ENCODE data around the gene TTC13. TPM values are rescaled to one million over a fixed set of nuclear protein-coding genes. Genes with fewer than 3 reads are reported as not detected.

TTC13 gene
- total RNA-seq, 2 experiments from 2014 or later: 13.4 to 15.5 TPM

DNA sequence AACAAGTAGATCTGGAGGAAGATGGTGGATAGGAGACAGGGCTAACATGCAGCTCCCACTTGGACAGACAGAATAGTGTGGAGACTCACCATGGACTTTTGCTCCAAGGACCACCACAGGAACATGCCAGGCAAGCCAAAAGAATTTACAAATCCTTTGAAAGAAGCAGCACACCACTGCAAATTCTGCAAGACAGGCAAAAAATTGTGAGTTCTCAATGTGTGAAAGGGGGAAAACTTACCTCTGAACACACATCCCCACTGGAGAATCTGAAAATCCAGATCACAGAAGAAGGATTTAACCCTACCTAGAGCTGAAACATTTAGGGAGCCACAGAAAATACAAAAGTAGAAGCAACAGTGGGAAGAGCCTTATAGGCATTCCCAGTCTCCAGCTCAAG lies 23.2 kb upstream of the TTC13 start:
- ChIA-PET POLR2A (interaction anchor here (1.0 kb wide), 1 partner anchor 14 kb away, joined by 3 read pairs; no protein-coding TSS in a partner anchor), CTCF (interaction anchor here (0.8 to 1.1 kb wide), 2 partner anchors 11 to 90 kb away, joined by 3 to 4 read pairs; no protein-coding TSS in a partner anchor)
- TF ChIP-seq, protein P1, sequence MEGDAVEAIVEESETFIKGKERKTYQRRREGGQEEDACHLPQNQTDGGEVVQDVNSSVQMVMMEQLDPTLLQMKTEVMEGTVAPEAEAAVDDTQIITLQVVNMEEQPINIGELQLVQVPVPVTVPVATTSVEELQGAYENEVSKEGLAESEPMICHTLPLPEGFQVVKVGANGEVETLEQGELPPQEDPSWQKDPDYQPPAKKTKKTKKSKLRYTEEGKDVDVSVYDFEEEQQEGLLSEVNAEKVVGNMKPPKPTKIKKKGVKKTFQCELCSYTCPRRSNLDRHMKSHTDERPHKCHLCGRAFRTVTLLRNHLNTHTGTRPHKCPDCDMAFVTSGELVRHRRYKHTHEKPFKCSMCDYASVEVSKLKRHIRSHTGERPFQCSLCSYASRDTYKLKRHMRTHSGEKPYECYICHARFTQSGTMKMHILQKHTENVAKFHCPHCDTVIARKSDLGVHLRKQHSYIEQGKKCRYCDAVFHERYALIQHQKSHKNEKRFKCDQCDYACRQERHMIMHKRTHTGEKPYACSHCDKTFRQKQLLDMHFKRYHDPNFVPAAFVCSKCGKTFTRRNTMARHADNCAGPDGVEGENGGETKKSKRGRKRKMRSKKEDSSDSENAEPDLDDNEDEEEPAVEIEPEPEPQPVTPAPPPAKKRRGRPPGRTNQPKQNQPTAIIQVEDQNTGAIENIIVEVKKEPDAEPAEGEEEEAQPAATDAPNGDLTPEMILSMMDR (IDR thresholded peaks at IDR 0.05): no peak
- Mint-ChIP-seq H3K27me3 (no peaks in the 10 kb centered on the region), H3K9me3 (peaks cover 30% of the 10 kb centered on the region), H3K4me1 (ENCODE audit: low read depth) (no peaks in the 10 kb centered on the region), H3K36me3 (ENCODE audit: low read depth) (peaks cover 44% of the 10 kb centered on the region), H3K27ac (no peak overlapping the region), H3K4me3 (no peak overlapping the region)
- ATAC-seq: no peak
- intact Hi-C loops (cut with micrococcal nuclease): no loop called here
- DNase-seq: no peak

DNA sequence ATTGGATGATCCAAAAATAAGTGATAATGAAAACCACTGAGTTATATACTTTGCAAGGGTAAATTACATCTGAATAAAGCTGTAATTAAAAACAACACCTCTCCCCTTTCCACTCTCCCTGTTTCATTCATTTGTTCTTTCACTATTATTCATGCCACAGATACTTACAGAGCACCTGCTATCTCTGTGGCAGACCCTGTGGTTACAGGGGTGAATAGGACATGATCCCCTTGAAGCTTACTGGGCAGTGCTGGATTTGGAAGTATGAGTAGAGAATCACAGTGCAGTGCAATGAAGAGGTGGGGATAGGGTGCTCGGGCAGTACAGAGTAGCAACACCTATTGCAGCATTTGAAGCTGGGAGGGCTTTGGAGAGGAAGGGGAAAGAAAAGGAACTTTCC lies 22.0 kb upstream of the TTC13 start:
- no peak for ATAC-seq
- TF ChIP-seq, protein P1 (IDR thresholded peaks at IDR 0.05): no peak
- intact Hi-C loops (cut with micrococcal nuclease): no loop called here
- no peaks in the 10 kb centered on the region for H3K4me1 Mint-ChIP-seq (ENCODE audit: low read depth)
- DNase-seq: no peak
- CTCF ChIA-PET: no interaction called here
- peaks cover 52% of the 10 kb centered on the region for H3K36me3 Mint-ChIP-seq (ENCODE audit: low read depth)
- H3K27me3 Mint-ChIP-seq: no peaks in the 10 kb centered on the region
- no peak overlapping the region for H3K4me3 Mint-ChIP-seq
- H3K9me3 Mint-ChIP-seq: peaks cover 20% of the 10 kb centered on the region
- POLR2A ChIA-PET: no interaction called here
- H3K27ac Mint-ChIP-seq: no peak overlapping the region

DNA sequence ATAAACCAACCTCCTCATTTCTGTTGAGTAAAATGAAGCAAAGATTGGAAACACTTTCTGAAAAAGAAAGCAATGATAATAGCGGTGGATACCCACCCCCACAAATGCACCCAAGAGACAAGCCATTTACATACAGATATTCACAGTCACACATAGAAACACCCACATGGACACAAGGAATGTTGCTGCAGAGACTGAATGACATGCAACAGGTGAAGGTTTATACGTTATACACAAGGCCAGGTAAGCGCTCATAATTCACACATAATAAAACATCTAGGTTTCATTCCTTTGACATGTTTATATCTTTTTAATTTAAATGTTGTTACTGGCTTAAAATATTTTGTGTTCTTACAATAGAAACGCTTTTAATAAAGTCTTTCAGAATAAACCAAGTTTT lies 21.5 kb upstream of the TTC13 start:
- ChIA-PET CTCF (no interaction called here), POLR2A (no interaction called here)
- intact Hi-C loops (cut with micrococcal nuclease): no loop called here
- ATAC-seq (no peak), DNase-seq (no peak)
- Mint-ChIP-seq H3K27ac (no peak overlapping the region), H3K36me3 (ENCODE audit: low read depth) (peaks cover 52% of the 10 kb centered on the region), H3K27me3 (no peaks in the 10 kb centered on the region), H3K4me3 (no peak overlapping the region), H3K4me1 (ENCODE audit: low read depth) (no peaks in the 10 kb centered on the region), H3K9me3 (peaks cover 17% of the 10 kb centered on the region)
- TF ChIP-seq, protein P1 (IDR thresholded peaks at IDR 0.05): no peak

DNA sequence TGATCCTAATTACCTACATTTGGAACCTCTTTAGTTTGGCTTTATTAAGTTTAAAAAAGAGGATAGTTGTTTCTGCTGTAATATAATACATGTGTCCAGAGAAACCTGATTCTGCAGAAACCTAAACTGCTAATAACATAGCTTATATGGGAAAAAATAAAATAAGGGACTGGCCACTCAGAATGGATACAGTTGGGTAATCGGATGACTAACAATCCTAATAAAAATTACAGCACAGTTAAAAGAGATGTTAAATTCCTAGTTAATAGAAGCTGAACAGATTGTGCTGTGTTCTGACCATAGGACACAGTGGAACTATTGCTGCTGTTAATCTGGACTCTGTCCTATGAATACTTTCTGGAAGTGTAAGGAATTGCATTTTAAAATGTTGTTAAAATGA lies 16.2 kb upstream of the TTC13 start:
- Mint-ChIP-seq H3K36me3 (ENCODE audit: low read depth) (peaks cover 40% of the 10 kb centered on the region), H3K9me3 (no peaks in the 10 kb centered on the region), H3K4me3 (no peak overlapping the region), H3K27ac (no peak overlapping the region), H3K4me1 (ENCODE audit: low read depth) (no peaks in the 10 kb centered on the region), H3K27me3 (no peaks in the 10 kb centered on the region)
- intact Hi-C loops (cut with micrococcal nuclease): no loop called here
- no peak for ATAC-seq
- TF ChIP-seq, protein P1 (IDR thresholded peaks at IDR 0.05): no peak
- ChIA-PET CTCF (interaction anchor here (1.1 to 1.4 kb wide), 2 partner anchors 78 to 96 kb away, joined by 3 to 4 read pairs; no protein-coding TSS in a partner anchor), POLR2A (interaction anchor here (0.7 to 1.5 kb wide), 2 partner anchors 19 to 46 kb away, joined by 3 read pairs; no protein-coding TSS in a partner anchor)
- DNase-seq: no peak

DNA sequence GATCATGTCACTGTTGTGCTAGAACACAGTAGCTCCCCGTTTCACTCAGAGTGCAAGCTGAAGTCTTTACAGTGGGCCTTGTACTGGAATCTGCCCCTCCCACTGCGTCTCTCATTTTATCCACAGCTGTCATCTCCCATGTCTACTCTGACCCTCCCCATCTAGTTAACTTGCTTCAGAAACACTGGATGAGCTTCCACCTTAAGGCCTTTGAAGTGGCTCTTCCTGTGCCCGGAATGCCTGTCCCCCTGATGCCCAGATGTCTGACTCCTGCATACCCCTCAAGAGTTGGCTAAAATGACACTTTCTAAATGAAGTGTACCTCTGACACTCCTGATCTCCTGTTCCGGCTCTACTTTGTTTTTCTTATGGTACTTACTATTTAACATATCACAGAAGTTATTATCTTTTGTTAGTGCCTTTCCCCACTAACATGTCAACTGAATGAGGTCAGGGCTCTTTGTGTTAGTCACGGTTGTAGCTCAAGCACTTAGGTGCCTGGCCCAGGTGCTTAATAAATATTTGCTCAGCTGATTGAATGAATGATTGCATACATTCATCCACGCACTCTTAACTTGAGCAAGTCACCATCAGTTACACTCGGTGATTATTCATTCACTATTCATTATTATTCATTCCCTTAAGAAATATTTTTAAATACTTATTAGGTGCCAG lies 13.6 kb upstream of the TTC13 start:
- ChIA-PET POLR2A (no interaction called here), CTCF (interaction anchor here (1.0 kb wide), 1 partner anchor 99 kb away, joined by 3 read pairs; no protein-coding TSS in a partner anchor)
- ATAC-seq (no peak), DNase-seq (no peak)
- H3K4me1 Mint-ChIP-seq (ENCODE audit: low read depth): no peaks in the 10 kb centered on the region
- H3K27ac Mint-ChIP-seq: no peak overlapping the region
- H3K27me3 Mint-ChIP-seq: no peaks in the 10 kb centered on the region
- intact Hi-C loops (cut with micrococcal nuclease): no loop called here
- H3K36me3 Mint-ChIP-seq (ENCODE audit: low read depth): peaks cover 30% of the 10 kb centered on the region
- TF ChIP-seq, protein P1 (IDR thresholded peaks at IDR 0.05): no peak
- H3K4me3 Mint-ChIP-seq: no peak overlapping the region
- H3K9me3 Mint-ChIP-seq: no peaks in the 10 kb centered on the region
